NB4 (cell line): ENCODE data around the gene CD47.

ENCODE experiments used
- DNase-seq: peaks from one replicate; pipeline ENCODE4 v3.0.0; 2010; ENCODE audit warnings: low read depth
- H3K4me3 ChIP-seq: one replicate; pipeline ENCODE4 v1.5.1; 2011; ENCODE audit warnings: mild to moderate bottlenecking, low read depth, low read length, moderate library complexity
- CTCF ChIP-seq: IDR thresholded peaks from one replicate; pipeline ENCODE4 v1.5.1; 2012; ENCODE audit warnings: low read depth, low read length
- MAX ChIP-seq: IDR thresholded peaks from 2 replicates; pipeline ENCODE4 v1.6.1; 2011; ENCODE audit warnings: low read depth, low read length
- MYC ChIP-seq: IDR thresholded peaks from 2 replicates; pipeline ENCODE4 v1.6.1; 2011; ENCODE audit warnings: low read depth, low read length
- POLR2A ChIP-seq: IDR thresholded peaks from 2 replicates; pipeline ENCODE4 v1.6.1; 2011; ENCODE audit warnings: mild to moderate bottlenecking; ENCODE audit not compliant: insufficient read length; ENCODE audit errors: extremely low read depth

CD47 gene

GRCh38 chr3:108102420-108103039 is 11.7 kb upstream of the CD47 start:
- DNase-seq: peak; percentile 87
- no peak overlapping the region for H3K4me3 ChIP-seq
- no peak for TF ChIP-seq MYC
- no peak for TF ChIP-seq POLR2A
- TF ChIP-seq MAX: 0 out of 2 replicates have a peak, but pooled peaks have one; percentile 27

- H3K4me3 ChIP-seq: no peak overlapping the region
- DNase-seq: peak; percentile 70
- TF ChIP-seq CTCF: no peak
- no peak for TF ChIP-seq MYC
- no peak for TF ChIP-seq POLR2A
- no peak for TF ChIP-seq MAX
These were observed 10.3 kb upstream of the CD47 start for GRCh38 chr3:108100906-108101660.

- TF ChIP-seq CTCF (no peak), MAX (peak; percentile 49), MYC (peak; percentile 33; the same call in 1 of the 2 replicates), POLR2A (peak; percentile 25)
- DNase-seq: peak; percentile 96
- peak overlapping the region; percentile 33 for H3K4me3 ChIP-seq
These were observed 9.0 kb upstream of the CD47 start for GRCh38 chr3:108099679-108100428.

GRCh38 chr3:108099244-108099643 is 8.4 kb upstream of the CD47 start:
- DNase-seq: peak; percentile 71
- TF ChIP-seq POLR2A (no peak), CTCF (no peak), MYC (no peak), MAX (no peak)
- peak overlapping the region; percentile 33 for H3K4me3 ChIP-seq

GRCh38 chr3:108098003-108098370 is 7.2 kb upstream of the CD47 start:
- H3K4me3 ChIP-seq: no peak overlapping the region
- DNase-seq: peak; percentile 49
- TF ChIP-seq CTCF: no peak
- no peak for TF ChIP-seq MAX
- no peak for TF ChIP-seq MYC
- TF ChIP-seq POLR2A: no peak
